Vagina (tissue), 2 donors: ENCODE data around the gene LAG3. TPM values are rescaled to one million over a fixed set of nuclear protein-coding genes. Genes with fewer than 3 reads are reported as not detected.

ENCODE experiments used
- DNase-seq, 2 donors: peaks; one replicate each; pipeline ENCODE4 v3.0.0-alpha.2; 2017; ENCODE audit errors: extremely low spot score in 2 of 2
- H3K27ac ChIP-seq: fragments of 200-600 bp; sonication (generic); one replicate; pipeline ENCODE4 v1.5.1; 2019
- H3K27me3 ChIP-seq: fragments of 200-600 bp; sonication (generic); one replicate; pipeline ENCODE4 v1.5.1; 2019
- H3K36me3 ChIP-seq, 2 donors: fragments of 200-600 bp; sonication (generic); one replicate each; pipeline ENCODE4 v1.5.1; 2017 to 2019
- H3K4me1 ChIP-seq: fragments of 200-600 bp; sonication (generic); one replicate; pipeline ENCODE4 v1.5.1; 2019
- H3K4me3 ChIP-seq, 2 donors: fragments of 200-600 bp; sonication (generic); 1 replicate in 1 of 2; 2 replicates in 1 of 2; pipeline ENCODE4 v1.5.1; 2016 to 2019
- H3K9me3 ChIP-seq: fragments of 200-600 bp; sonication (generic); one replicate; pipeline ENCODE4 v1.5.1; 2019
- CTCF ChIP-seq, 3 experiments: fragments of 450-650 bp in 2 of 3; fragments of 200-600 bp in 1 of 3; sonication (generic) in 1 of 3; IDR thresholded peaks; one replicate each; pipeline ENCODE4 v1.5.1; 2017 to 2019; ENCODE audit warnings: antibody characterized with exemption in 3 of 3, mild to moderate bottlenecking in 2 of 3, moderate library complexity in 2 of 3
- POLR2A ChIP-seq, 2 donors: fragments of 450-650 bp; IDR thresholded peaks; one replicate each; pipeline ENCODE4 v1.6.1; 2017; ENCODE audit warnings: antibody characterized with exemption in 2 of 2, mild to moderate bottlenecking in 2 of 2, moderate library complexity in 2 of 2
- POLR2AphosphoS5 ChIP-seq, 2 donors: sonication (generic); formaldehyde crosslinking; IDR thresholded peaks; one replicate each; pipeline ENCODE4 v1.9.0; 2017; ENCODE audit warnings: antibody characterized with exemption in 2 of 2, mild to moderate bottlenecking in 2 of 2, low read depth in 1 of 2; ENCODE audit not compliant: insufficient read depth in 1 of 2
- intact Hi-C: fragments of 100-400 bp; cut with DNase I; formaldehyde crosslinking; loops from one replicate; pipeline ENCODE4 v1.15.1; 2023
- total RNA-seq: library from RNA; depleted of rRNA; stranded (reverse); fragments of >200 nt; gene quantifications from one replicate; pipeline ENCODE4 v1.2.3, GENCODE V29; 2016

Gene LAG3
- total RNA-seq, 1 donor from 2014 or later = 10.3 TPM

GRCh38 chr12:6774499-6775062 lies 2.3 kb downstream of the LAG3 start:
- Histone ChIP-seq H3K4me1 (peaks cover 35% of the 10 kb centered on the region), H3K27ac (peak overlapping the region; percentile 2), H3K4me3 (no peak overlapping the region), H3K27me3 (no peaks in the 10 kb centered on the region), H3K36me3 (peaks cover 0 to 16% of the 10 kb centered on the region in 2 donors), H3K9me3 (no peaks in the 10 kb centered on the region)
- no peak for DNase-seq
- TF ChIP-seq POLR2AphosphoS5 (IDR thresholded peaks at IDR 0.05; ENCODE audit: insufficient read depth in 1 of 2, low read depth in 1 of 2) (no peak), POLR2A (IDR thresholded peaks at IDR 0.05) (no peak), CTCF (IDR thresholded peaks at IDR 0.05) (no peak)
- intact Hi-C loops = loop anchor here (5.0 kb wide), 1 partner anchor 37 kb away; no protein-coding TSS in a partner anchor

- peaks cover 34% of the 10 kb centered on the region for H3K4me1 ChIP-seq
- H3K27ac ChIP-seq = no peak overlapping the region
Measured at GRCh38 chr12:6775185-6776174, 3.2 kb downstream of the LAG3 start.

GRCh38 chr12:6777386-6777785 lies 5.1 kb downstream of the LAG3 start:
- H3K27ac ChIP-seq = peak overlapping the region; percentile 82

More at GRCh38 chr12:6775185-6776174, 3.2 kb downstream of the LAG3 start:
- H3K27me3 ChIP-seq = no peaks in the 10 kb centered on the region
- TF ChIP-seq POLR2A (IDR thresholded peaks at IDR 0.05) (no peak), CTCF (IDR thresholded peaks at IDR 0.05) (no peak), POLR2AphosphoS5 (IDR thresholded peaks at IDR 0.05; ENCODE audit: insufficient read depth in 1 of 2, low read depth in 1 of 2) (no peak)
- intact Hi-C loops = loop anchor here (5.0 kb wide), 1 partner anchor 38 kb away; no protein-coding TSS in a partner anchor
- H3K4me3 ChIP-seq = no peak overlapping the region
- peaks cover 0 to 7% of the 10 kb centered on the region in 2 donors for H3K36me3 ChIP-seq
- no peaks in the 10 kb centered on the region for H3K9me3 ChIP-seq
- no peak for DNase-seq

GRCh38 chr12:6778217-6778573 lies 5.9 kb downstream of the LAG3 start:
- H3K9me3 ChIP-seq = no peaks in the 10 kb centered on the region
- no peaks in the 10 kb centered on the region for H3K36me3 ChIP-seq
- peaks cover 15% of the 10 kb centered on the region for H3K4me1 ChIP-seq
- intact Hi-C loops = loop anchor here (2.0 to 5.0 kb wide), 2 partner anchors 41 to 49 kb away; no protein-coding TSS in a partner anchor
- TF ChIP-seq POLR2AphosphoS5 (IDR thresholded peaks at IDR 0.05; ENCODE audit: insufficient read depth in 1 of 2, low read depth in 1 of 2) (no peak), CTCF (IDR thresholded peaks at IDR 0.05) (no peak), POLR2A (IDR thresholded peaks at IDR 0.05) (no peak)
- H3K27ac ChIP-seq = peak overlapping the region; percentile 82
- no peak for DNase-seq
- no peaks in the 10 kb centered on the region for H3K27me3 ChIP-seq
- peak overlapping the region; percentile 40 to 51 for H3K4me3 ChIP-seq

More at GRCh38 chr12:6777386-6777785, 5.1 kb downstream of the LAG3 start:
- DNase-seq = no peak
- TF ChIP-seq CTCF (IDR thresholded peaks at IDR 0.05) = no peak
- no peak for TF ChIP-seq POLR2AphosphoS5 (IDR thresholded peaks at IDR 0.05; ENCODE audit: insufficient read depth in 1 of 2, low read depth in 1 of 2)
- no peak for TF ChIP-seq POLR2A (IDR thresholded peaks at IDR 0.05)
- Histone ChIP-seq H3K4me1 (peaks cover 15% of the 10 kb centered on the region), H3K4me3 (no peak overlapping the region), H3K27me3 (no peaks in the 10 kb centered on the region), H3K36me3 (no peaks in the 10 kb centered on the region), H3K9me3 (no peaks in the 10 kb centered on the region)
- intact Hi-C loops = loop anchor here (5.0 kb wide), 1 partner anchor 40 kb away; no protein-coding TSS in a partner anchor
